NCI-H2227 treated with DMSO at 0.1 percent for 48 hours (cell line): ENCODE results near the gene SUFU.

Source experiments
- DNase-seq: peaks from one replicate; lab custom pipeline; 2025; lab: John Stamatoyannopoulos, UW

Gene SUFU

GRCh38 chr10:102641402-102641801, 137.6 kb downstream of the SUFU start:
- DNase-seq = no peak

DNA sequence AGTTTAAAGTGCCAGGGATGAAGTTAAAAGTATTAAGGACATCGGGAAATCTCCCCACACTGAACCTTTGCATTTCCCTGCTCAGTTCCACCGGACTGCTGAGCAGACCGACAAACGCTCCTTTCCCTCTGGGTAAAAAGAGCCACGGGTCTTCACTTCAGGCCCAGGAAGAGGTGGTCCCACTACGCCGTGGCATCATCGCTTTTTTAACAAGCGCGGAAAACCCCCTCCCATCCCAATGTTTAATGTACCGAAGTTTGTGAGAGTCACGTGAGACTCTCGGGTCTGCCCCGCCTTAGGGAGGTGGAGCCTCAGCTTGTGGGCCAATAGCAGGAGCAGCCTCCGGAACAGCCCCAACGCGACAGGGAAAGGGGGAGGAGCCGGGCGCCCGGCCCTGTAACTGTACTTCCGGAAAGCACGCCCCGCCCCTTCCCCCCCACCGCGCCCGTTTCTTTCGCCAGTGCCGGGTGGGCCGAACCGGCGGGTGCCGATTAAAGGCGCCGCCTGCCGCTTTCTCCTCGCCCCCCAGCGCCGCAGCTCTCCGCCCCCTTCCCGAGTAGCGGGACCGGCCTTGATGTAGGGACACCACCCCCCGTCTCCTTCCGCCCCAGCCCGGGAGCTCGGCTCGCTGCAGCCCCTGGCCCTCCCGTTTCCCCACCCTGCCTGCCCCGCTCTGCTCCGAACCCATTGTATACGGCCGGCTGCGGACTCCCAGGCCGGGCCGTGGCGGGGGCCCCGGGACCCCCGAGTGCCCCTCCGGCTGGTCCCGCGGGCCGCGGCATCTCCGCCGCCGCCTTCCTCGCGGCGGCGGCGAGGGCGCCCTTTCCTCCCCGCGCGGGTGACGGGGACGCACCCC, 138.3 kb downstream of the SUFU start:
- DNase-seq = peak; percentile 92

DNA sequence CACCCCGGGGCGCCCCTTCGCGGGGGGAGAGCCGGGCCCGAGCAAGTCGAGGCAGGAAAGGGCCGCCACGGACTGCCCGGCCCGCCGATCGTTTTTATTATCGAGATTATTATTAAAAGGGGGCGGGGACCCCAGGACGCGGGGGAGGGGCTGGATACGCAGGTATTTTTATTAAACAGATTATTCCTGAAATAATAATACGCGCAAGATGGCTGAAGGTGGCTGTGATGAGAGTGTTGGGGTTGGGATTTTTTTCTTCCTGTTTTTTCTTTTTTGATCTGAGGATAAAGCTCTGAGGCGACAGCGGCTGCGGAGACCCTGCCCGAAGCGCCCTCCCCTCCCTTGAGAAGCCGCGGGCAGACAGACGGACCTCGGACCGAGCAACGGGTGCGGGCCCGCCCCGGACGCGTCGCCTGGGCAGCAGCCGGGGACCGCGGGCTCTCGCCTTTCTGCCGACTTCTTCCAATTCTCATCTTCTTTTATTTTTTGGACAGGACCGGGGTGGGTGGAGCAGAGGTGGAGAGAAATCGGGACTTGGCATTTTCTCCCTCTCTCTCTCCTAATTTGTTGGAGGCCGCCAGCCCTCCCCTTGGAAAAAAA, 139.1 kb downstream of the SUFU start:
- DNase-seq = peak; percentile 48

- DNase-seq = peak; percentile 44
Observed at GRCh38 chr10:102643336-102644065, 139.7 kb downstream of the SUFU start.

- no peak for DNase-seq
Observed at GRCh38 chr10:102644066-102644645, 140.4 kb downstream of the SUFU start, which contains the start of gene TRIM8. TSS of gene TRIM8 (plus strand) at chr10:102644479. CDS start at chr10:102644618, 139 bp downstream.

DNA sequence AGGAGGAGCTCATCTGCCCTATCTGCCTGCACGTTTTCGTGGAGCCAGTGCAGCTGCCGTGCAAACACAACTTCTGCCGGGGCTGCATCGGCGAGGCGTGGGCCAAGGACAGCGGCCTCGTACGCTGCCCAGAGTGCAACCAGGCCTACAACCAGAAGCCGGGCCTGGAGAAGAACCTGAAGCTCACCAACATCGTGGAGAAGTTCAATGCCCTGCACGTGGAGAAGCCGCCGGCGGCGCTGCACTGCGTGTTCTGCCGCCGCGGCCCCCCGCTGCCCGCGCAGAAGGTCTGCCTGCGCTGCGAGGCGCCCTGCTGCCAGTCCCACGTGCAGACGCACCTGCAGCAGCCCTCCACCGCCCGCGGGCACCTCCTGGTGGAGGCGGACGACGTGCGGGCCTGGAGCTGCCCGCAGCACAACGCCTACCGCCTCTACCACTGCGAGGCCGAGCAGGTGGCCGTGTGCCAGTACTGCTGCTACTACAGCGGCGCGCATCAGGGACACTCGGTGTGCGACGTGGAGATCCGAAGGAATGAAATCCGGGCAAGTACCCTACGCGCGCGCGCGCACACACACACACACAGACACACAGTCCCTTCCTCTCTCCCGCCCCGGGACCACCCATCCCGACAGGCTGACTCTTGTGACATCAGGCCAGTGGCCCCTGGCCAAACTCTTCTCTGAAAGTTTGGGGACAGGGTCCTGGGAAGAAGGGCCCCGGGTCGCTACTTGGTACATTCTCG, 141.0 kb downstream of the SUFU start:
- DNase-seq = peak; percentile 32

- DNase-seq = peak; percentile 12
Observed at GRCh38 chr10:102645388-102645740, 141.6 kb downstream of the SUFU start.

- no peak for DNase-seq
Observed at GRCh38 chr10:102645741-102646609, 142.2 kb downstream of the SUFU start.

DNA sequence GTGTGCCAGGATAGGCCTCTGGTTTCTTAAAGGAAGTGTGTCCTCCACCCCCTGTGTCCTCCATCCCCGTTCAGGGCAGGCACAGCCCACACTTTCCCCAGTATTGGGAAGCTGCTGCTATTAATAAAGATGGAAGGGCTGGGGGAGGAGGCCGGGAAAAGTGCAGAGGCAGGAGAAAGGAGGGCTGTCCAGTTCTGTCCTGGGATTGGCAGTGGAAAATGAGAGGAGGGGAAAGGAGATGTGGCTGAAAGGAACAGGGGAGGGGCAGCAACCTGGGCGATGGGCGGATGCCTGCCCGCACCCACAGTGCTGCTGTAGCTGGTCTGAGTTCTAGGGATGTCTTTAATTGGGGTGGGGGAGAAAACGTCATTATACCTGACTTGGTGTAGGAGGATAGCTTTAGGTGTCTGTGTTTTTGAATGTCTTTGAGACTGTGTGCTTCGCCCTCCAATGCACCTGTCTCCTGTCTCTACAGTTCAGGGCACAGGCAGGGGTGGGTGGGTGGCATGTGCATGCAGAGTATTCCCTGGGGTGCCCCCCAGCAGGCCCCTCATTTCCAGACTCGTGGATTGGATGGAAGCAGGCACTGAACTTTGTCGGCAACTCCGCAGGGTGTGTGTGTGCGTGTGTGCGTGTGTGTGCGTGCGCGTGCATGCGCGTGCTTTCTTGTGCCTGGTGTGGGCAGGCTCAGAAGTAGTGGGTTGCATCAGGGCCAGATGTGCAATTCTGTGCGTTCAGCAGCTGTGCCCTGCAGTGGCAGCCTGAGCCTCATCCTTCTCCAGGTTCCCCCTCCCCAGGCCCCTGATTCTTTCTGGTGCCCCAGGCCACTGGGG, 143.1 kb downstream of the SUFU start:
- peak; percentile 15 for DNase-seq

- DNase-seq = no peak
Observed at GRCh38 chr10:102647443-102648268, 143.9 kb downstream of the SUFU start.

- DNase-seq = no peak
Observed at GRCh38 chr10:102648269-102648888, 144.6 kb downstream of the SUFU start.

DNA sequence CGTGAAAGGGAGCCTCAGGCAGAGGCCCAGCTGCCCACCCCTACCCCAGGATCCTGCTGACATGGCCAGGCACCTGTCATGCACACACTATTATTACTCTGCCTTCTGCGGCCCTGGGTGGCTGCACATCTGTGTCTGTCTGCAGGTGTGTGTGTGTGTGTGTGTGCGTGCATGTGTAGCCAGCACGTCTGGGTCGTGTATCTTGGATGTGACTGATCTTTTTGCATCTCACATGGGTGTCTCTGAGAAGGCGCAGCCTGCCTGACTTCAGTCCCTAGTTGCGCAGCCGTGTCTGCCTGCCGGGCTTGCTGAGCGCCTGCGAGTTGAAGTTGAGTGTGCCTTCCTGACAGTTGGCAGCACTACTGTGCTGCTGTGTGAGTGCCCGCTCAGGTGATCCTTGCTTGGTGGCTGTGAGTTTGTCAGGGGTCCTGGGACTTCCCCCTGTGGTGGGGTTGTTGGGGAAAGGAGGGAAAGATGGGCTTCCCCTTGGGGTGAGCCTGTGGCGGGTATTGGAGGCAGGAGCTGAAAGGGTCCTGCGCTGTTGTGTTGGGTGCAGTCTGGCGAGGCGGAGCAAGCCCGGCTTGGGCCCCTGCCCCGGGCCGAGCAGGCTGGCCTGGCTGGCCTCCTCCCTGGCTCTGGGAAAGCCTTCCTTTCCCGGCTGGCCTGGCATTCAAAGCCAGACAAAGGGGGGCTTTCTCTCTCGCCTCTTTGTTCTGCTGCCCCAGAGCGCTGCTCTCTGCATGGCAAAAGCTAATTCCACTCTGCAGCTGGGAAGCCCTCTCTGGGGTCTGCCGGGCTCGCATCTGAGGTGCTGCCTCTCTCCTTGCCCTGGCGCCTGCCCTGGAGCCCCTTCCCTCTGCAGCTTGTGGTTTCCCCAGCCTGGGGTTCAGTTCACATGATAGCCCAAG, 145.4 kb downstream of the SUFU start:
- DNase-seq = no peak

- DNase-seq = no peak
Observed at GRCh38 chr10:102649797-102650654, 146.3 kb downstream of the SUFU start.

DNA sequence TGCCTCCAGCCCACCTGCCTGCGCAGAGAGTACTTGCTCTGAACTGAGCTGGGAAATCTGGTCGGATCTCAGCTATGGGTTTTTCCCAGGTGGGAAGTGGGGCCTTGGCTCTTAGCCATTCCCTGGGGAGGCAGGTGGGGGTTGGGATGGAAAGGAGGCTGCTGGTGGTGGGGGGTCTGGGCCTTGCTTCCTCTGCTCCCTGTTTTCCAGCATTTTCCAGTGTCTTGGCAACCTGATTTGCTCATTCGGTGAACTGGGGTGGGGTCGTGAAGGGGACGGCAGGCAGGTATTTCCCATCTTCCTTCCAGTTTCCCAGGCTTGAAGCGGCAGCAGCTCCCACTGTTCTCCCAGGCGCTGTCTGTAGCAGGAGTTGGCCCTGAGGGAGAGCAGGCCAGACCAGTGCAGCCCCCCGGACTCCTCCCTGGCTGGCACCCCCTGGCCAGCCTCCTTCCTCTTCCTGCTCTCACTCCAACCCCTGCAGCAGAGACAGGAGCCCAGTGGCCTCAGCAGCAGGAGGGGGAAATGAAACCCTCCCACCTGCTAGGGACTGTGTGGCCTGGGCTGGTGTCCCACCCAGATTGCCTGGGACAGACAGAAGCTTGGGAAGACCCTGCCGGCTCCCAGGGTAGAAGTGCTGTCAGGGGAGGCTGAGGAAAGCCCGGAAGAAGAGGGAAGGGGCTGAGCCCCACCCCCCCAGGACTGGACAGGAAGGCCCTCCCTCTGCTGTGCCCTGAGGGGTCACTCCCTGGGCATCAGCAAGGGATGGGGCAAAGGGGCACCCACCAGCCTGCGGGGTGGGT, 147.1 kb downstream of the SUFU start:
- DNase-seq = no peak

- no peak for DNase-seq
Observed at GRCh38 chr10:102651455-102652169, 147.8 kb downstream of the SUFU start.
